ENCODE measurements around the gene ZNF205.

- TF ChIP-seq CTCF (IDR thresholded peaks at IDR 0.05; ENCODE audit: insufficient read depth, low read depth, low read length), result no peak
- no peak for TF ChIP-seq EZH2 (IDR thresholded peaks at IDR 0.05; ENCODE audit: insufficient read depth, low read length)
Measured at GRCh38 chr16:3155181-3155580, 42.8 kb downstream of the ZNF205 start.
